WTC11 (cell line): ENCODE results near the gene ZNF407. TPM values are rescaled to one million over a fixed set of nuclear protein-coding genes. Genes with fewer than 3 reads are reported as not detected.

Source experiments
- ATAC-seq: fragments of 200-7000 bp; cut with Tn5 transposase; 2 replicates; pipeline ENCODE4 v1.10.0; 2021; ENCODE audit warnings: mild to moderate bottlenecking, moderate library complexity
- CTCF ChIA-PET: fragments of 300-600 bp; sonication (Branson Sonifier 250); formaldehyde crosslinking; loops from one replicate; lab custom pipeline; 2021; ENCODE audit warnings: antibody characterized with exemption; lab: Charles Lee
- POLR2A ChIA-PET: fragments of 350-600 bp; sonication (Branson Sonifier 250); formaldehyde crosslinking; loops from one replicate; lab custom pipeline; 2021; ENCODE audit warnings: antibody characterized with exemption; lab: Charles Lee
- DNase-seq: peaks from one replicate; pipeline ENCODE4 v3.0.0; 2021; ENCODE audit warnings: low spot score
- H3K27ac Mint-ChIP-seq: 2 replicates; pipeline ENCODE4 v1.8.0; 2021; ENCODE audit warnings: mixed read lengths
- H3K27me3 Mint-ChIP-seq: 2 replicates; pipeline ENCODE4 v1.8.0; 2021; ENCODE audit warnings: low read depth, mild to moderate bottlenecking, moderate library complexity, mixed read lengths
- H3K36me3 Mint-ChIP-seq: 2 replicates; pipeline ENCODE4 v1.8.0; 2021; ENCODE audit warnings: mixed read lengths
- H3K4me1 Mint-ChIP-seq: 2 replicates; pipeline ENCODE4 v1.8.0; 2022; ENCODE audit warnings: mixed read lengths
- H3K4me3 Mint-ChIP-seq: 2 replicates; pipeline ENCODE4 v1.8.0; 2021; ENCODE audit warnings: mild to moderate bottlenecking, moderate library complexity, mixed read lengths
- H3K9me3 Mint-ChIP-seq: 2 replicates; pipeline ENCODE4 v1.8.0; 2021; ENCODE audit warnings: mixed read lengths
- ATF1 ChIP-seq: sonication (generic); formaldehyde crosslinking; IDR thresholded peaks from 2 replicates; pipeline ENCODE4 v1.8.1; 2023; ENCODE audit warnings: mild to moderate bottlenecking, moderate library complexity, missing genetic modification reagents
- ATF6 ChIP-seq: sonication (generic); formaldehyde crosslinking; IDR thresholded peaks from 2 replicates; pipeline ENCODE4 v1.8.1; 2023; ENCODE audit warnings: mild to moderate bottlenecking, missing genetic modification reagents
- ELF4 ChIP-seq: sonication (generic); formaldehyde crosslinking; IDR thresholded peaks from 2 replicates; pipeline ENCODE4 v1.8.1; 2022; ENCODE audit warnings: low read depth, mild to moderate bottlenecking, moderate library complexity, missing genetic modification reagents
- ERG ChIP-seq: fragments of 250-450 bp; sonication (Bioruptor Pico); IDR thresholded peaks from 2 replicates; pipeline ENCODE4 v1.8.0; 2021; ENCODE audit warnings: mild to moderate bottlenecking
- FOXJ3 ChIP-seq: sonication (generic); formaldehyde crosslinking; IDR thresholded peaks from 2 replicates; pipeline ENCODE4 v1.9.0; 2021; ENCODE audit warnings: missing genetic modification reagents, mild to moderate bottlenecking, borderline replicate concordance
- GTF2I ChIP-seq: fragments of 250-450 bp; sonication (Bioruptor Pico); conservative IDR thresholded peaks from 2 replicates; pipeline ENCODE4 v1.4.0; 2021; ENCODE audit warnings: mild to moderate bottlenecking
- HMGA2 ChIP-seq: fragments of 250-450 bp; sonication (Bioruptor Pico); IDR thresholded peaks from 2 replicates; pipeline ENCODE4 v1.4.0; 2021; ENCODE audit warnings: mild to moderate bottlenecking, moderate library complexity
- IRF1 ChIP-seq: sonication (generic); formaldehyde crosslinking; IDR thresholded peaks from 2 replicates; pipeline ENCODE4 v1.8.0; 2023; ENCODE audit warnings: missing genetic modification reagents
- MLX ChIP-seq: sonication (generic); formaldehyde crosslinking; IDR thresholded peaks from 2 replicates; pipeline ENCODE4 v1.8.1; 2023; ENCODE audit warnings: mild to moderate bottlenecking, missing genetic modification reagents, moderate library complexity
- MXD4 ChIP-seq: fragments of 250-450 bp; sonication (Bioruptor Pico); IDR thresholded peaks from 2 replicates; pipeline ENCODE4 v1.8.0; 2021; ENCODE audit warnings: mild to moderate bottlenecking, moderate library complexity, borderline replicate concordance
- PRDM15 ChIP-seq: sonication (generic); formaldehyde crosslinking; IDR thresholded peaks from 2 replicates; pipeline ENCODE4 v1.8.0; 2022; ENCODE audit warnings: missing genetic modification reagents
- RELA ChIP-seq: sonication (generic); formaldehyde crosslinking; IDR thresholded peaks from 2 replicates; pipeline ENCODE4 v1.8.1; 2022; ENCODE audit warnings: missing genetic modification reagents, mild to moderate bottlenecking, borderline replicate concordance
- RORB ChIP-seq: fragments of 250-450 bp; sonication (Bioruptor Pico); IDR thresholded peaks from 2 replicates; pipeline ENCODE4 v1.9.0; 2021; ENCODE audit warnings: mild to moderate bottlenecking
- TEAD1 ChIP-seq: sonication (generic); formaldehyde crosslinking; IDR thresholded peaks from 2 replicates; pipeline ENCODE4 v1.8.0; 2022; ENCODE audit warnings: mild to moderate bottlenecking, missing genetic modification reagents
- ZNF121 ChIP-seq: sonication (generic); formaldehyde crosslinking; IDR thresholded peaks from 2 replicates; pipeline ENCODE4 v1.8.0; 2023; ENCODE audit warnings: missing genetic modification reagents
- ZNF232 ChIP-seq: sonication (generic); formaldehyde crosslinking; IDR thresholded peaks from 2 replicates; pipeline ENCODE4 v1.8.0; 2022; ENCODE audit warnings: mild to moderate bottlenecking, missing genetic modification reagents
- ZNF396 ChIP-seq: fragments of 250-450 bp; sonication (Bioruptor Pico); IDR thresholded peaks from 2 replicates; pipeline ENCODE4 v1.8.0; 2021; ENCODE audit warnings: mild to moderate bottlenecking, moderate library complexity, borderline replicate concordance
- ZNF423 ChIP-seq: fragments of 250-450 bp; sonication (Bioruptor Pico); IDR thresholded peaks from 2 replicates; pipeline ENCODE4 v2.1.2; 2022; ENCODE audit warnings: mild to moderate bottlenecking, moderate library complexity
- total RNA-seq: library from RNA; stranded (reverse); gene quantifications from 3 replicates; pipeline ENCODE4 v1.2.3, GENCODE V29; 2021
- TF ChIP-seq, protein P1 (sequence below): sonication (generic); formaldehyde crosslinking; IDR thresholded peaks from 2 replicates; pipeline ENCODE4 v1.8.1; 2022; ENCODE audit warnings: mild to moderate bottlenecking, missing genetic modification reagents, moderate library complexity, borderline replicate concordance
- TF ChIP-seq, protein P2 (sequence below): sonication (generic); formaldehyde crosslinking; IDR thresholded peaks from 2 replicates; pipeline ENCODE4 v1.8.1; 2023; ENCODE audit warnings: mild to moderate bottlenecking, missing genetic modification reagents, borderline replicate concordance

The ZNF407 gene
- total RNA-seq, 1 experiment from 2014 or later = 6.5 TPM

- ATAC-seq (no peak), DNase-seq (no peak)
- no peaks in the 10 kb centered on the region for H3K9me3 Mint-ChIP-seq
- H3K27me3 Mint-ChIP-seq = no peaks in the 10 kb centered on the region
- H3K27ac Mint-ChIP-seq = no peak overlapping the region
- CTCF ChIA-PET = interaction anchor here (1.4 kb wide), 1 partner anchor 18 kb away, joined by 6 read pairs; no protein-coding TSS in a partner anchor
- no peaks in the 10 kb centered on the region for H3K36me3 Mint-ChIP-seq
- H3K4me3 Mint-ChIP-seq = no peak overlapping the region
- POLR2A ChIA-PET = no interaction called here
- H3K4me1 Mint-ChIP-seq = peaks cover 4% of the 10 kb centered on the region; the same call in 1 of the 2 replicates
- TF ChIP-seq, protein P1, sequence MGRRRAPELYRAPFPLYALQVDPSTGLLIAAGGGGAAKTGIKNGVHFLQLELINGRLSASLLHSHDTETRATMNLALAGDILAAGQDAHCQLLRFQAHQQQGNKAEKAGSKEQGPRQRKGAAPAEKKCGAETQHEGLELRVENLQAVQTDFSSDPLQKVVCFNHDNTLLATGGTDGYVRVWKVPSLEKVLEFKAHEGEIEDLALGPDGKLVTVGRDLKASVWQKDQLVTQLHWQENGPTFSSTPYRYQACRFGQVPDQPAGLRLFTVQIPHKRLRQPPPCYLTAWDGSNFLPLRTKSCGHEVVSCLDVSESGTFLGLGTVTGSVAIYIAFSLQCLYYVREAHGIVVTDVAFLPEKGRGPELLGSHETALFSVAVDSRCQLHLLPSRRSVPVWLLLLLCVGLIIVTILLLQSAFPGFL (CRISPR knock-in tag) = no peak
- TF ChIP-seq ATF1 (CRISPR knock-in tag) (no peak), RORB (no peak), ZNF232 (no peak), HMGA2 (CRISPR knock-in tag) (no peak), ATF6 (CRISPR knock-in tag) (no peak), ZNF396 (CRISPR knock-in tag) (no peak), PRDM15 (CRISPR knock-in tag) (no peak), ELF4 (CRISPR knock-in tag) (no peak), RELA (CRISPR knock-in tag) (no peak), ZNF121 (CRISPR knock-in tag) (no peak), ERG (CRISPR knock-in tag) (no peak), GTF2I (CRISPR knock-in tag) (no peak), FOXJ3 (no peak), TEAD1 (CRISPR knock-in tag) (no peak), ZNF423 (CRISPR knock-in tag) (no peak), MXD4 (CRISPR knock-in tag) (no peak), IRF1 (CRISPR knock-in tag) (no peak), MLX (no peak)
- TF ChIP-seq, protein P2, sequence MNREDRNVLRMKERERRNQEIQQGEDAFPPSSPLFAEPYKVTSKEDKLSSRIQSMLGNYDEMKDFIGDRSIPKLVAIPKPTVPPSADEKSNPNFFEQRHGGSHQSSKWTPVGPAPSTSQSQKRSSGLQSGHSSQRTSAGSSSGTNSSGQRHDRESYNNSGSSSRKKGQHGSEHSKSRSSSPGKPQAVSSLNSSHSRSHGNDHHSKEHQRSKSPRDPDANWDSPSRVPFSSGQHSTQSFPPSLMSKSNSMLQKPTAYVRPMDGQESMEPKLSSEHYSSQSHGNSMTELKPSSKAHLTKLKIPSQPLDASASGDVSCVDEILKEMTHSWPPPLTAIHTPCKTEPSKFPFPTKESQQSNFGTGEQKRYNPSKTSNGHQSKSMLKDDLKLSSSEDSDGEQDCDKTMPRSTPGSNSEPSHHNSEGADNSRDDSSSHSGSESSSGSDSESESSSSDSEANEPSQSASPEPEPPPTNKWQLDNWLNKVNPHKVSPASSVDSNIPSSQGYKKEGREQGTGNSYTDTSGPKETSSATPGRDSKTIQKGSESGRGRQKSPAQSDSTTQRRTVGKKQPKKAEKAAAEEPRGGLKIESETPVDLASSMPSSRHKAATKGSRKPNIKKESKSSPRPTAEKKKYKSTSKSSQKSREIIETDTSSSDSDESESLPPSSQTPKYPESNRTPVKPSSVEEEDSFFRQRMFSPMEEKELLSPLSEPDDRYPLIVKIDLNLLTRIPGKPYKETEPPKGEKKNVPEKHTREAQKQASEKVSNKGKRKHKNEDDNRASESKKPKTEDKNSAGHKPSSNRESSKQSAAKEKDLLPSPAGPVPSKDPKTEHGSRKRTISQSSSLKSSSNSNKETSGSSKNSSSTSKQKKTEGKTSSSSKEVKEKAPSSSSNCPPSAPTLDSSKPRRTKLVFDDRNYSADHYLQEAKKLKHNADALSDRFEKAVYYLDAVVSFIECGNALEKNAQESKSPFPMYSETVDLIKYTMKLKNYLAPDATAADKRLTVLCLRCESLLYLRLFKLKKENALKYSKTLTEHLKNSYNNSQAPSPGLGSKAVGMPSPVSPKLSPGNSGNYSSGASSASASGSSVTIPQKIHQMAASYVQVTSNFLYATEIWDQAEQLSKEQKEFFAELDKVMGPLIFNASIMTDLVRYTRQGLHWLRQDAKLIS (CRISPR knock-in tag) = no peak
Measured at GRCh38 chr18:75023473-75023872, 425.8 kb downstream of the ZNF407 start.
